Activated CD4-positive, alpha-beta memory T cell treated with anti-CD3 and anti-CD28 coated beads, Interleukin-2, amount 10 ng/mL, durations not matched to agents 7 days and 5 days (primary cell): ENCODE data around the gene FBXL16. TPM values are rescaled to one million over a fixed set of nuclear protein-coding genes. Genes with fewer than 3 reads are reported as not detected.
A peak's percentile ranks its signal among the peaks of the same experiment; 100 is the strongest.

Experiments
- CTCF ChIA-PET: fragments of 350-600 bp; sonication (Branson Sonifier 250); formaldehyde crosslinking; loops from one replicate; lab custom pipeline; 2021; ENCODE audit warnings: antibody characterized with exemption, inconsistent platforms; lab: Charles Lee
- POLR2A ChIA-PET: fragments of 350-600 bp; sonication (Branson Sonifier 250); formaldehyde crosslinking; loops from one replicate; lab custom pipeline; 2021; ENCODE audit warnings: antibody characterized with exemption; lab: Charles Lee
- DNase-seq: peaks from one replicate; pipeline ENCODE4 v3.0.0-alpha.2; 2020
- H3K27ac Mint-ChIP-seq: one replicate; pipeline ENCODE4 v1.8.0; 2021; ENCODE audit warnings: mild to moderate bottlenecking, mixed read lengths
- H3K27me3 Mint-ChIP-seq: one replicate; pipeline ENCODE4 v1.8.0; 2021; ENCODE audit warnings: mixed read lengths
- H3K36me3 Mint-ChIP-seq: one replicate; pipeline ENCODE4 v1.8.0; 2021; ENCODE audit warnings: low read depth, mixed read lengths
- H3K4me1 Mint-ChIP-seq: one replicate; pipeline ENCODE4 v1.8.0; 2021; ENCODE audit warnings: mixed read lengths
- H3K4me3 Mint-ChIP-seq: one replicate; pipeline ENCODE4 v1.8.0; 2021; ENCODE audit warnings: mild to moderate bottlenecking, mixed read lengths
- H3K9me3 Mint-ChIP-seq: one replicate; pipeline ENCODE4 v1.8.0; 2021; ENCODE audit warnings: mixed read lengths
- total RNA-seq, 2 experiments: library from RNA; stranded (reverse); gene quantifications; one replicate each; pipeline ENCODE4 v1.2.3, GENCODE V29; 2021

FBXL16 gene
- total RNA-seq, 2 experiments from 2014 or later, result 30.9 to 34.6 TPM

- DNase-seq, result no peak
- ChIA-PET CTCF (interaction anchor here (1.0 to 2.1 kb wide), 5 partner anchors 13 to 32 kb away, joined by 3 to 8 read pairs (median 4); partner anchors contain the start of gene RHOT2), POLR2A (interaction anchor here (0.6 to 4.9 kb wide), 11 partner anchors 10 to 1284 kb away, joined by 3 to 35 read pairs (median 4); partner anchors contain the start of genes METTL26, RHOT2, RPS2 and WDR24)
- Mint-ChIP-seq H3K36me3 (peaks cover 20% of the 10 kb centered on the region), H3K4me3 (peak overlapping the region; percentile 81), H3K9me3 (no peaks in the 10 kb centered on the region), H3K27ac (peak overlapping the region; percentile 62), H3K4me1 (peaks cover 46% of the 10 kb centered on the region), H3K27me3 (no peaks in the 10 kb centered on the region)
Observed at GRCh38 chr16:680625-680945, 25.0 kb downstream of the FBXL16 start.

DNA sequence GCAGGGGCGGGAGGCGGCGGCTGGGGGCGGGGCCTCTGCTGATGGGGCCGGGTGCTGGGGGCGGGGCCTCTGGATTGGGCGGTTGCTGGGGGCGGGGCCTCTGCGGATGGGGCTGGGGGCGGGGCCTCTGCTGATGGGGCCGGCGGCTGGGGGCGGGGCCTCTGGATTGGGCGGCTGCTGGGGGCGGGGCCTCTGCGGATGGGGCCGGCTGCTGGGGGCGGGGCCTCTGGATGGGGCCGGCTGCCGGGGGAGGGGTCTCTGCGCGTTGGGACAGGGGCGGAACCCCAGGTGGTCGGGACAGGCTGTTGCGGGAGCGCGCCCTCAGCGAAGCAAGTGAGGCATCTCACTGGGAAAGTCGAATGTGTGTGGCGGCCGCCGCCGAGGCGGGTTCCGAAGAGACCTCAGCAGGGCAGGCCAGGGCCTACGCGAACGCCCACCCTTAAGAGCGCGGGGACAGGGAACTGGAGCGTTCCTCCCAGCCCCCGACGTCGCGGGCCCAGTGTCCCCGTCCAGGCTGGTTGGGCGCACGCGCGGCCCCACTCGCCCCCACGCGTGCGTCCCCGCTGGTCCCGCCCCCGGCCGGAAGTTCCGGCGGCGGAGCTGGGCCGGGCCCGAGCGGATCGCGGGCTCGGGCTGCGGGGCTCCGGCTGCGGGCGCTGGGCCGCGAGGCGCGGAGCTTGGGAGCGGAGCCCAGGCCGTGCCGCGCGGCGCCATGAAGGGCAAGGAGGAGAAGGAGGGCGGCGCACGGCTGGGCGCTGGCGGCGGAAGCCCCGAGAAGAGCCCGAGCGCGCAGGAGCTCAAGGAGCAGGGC lies 25.6 kb downstream of the FBXL16 start, which contains the start of gene STUB1:
Gene STUB1 (plus strand): TSS at position 597 of the 811 bp plus-strand sequence. CDS start 116 bp downstream, at position 713.
- ChIA-PET POLR2A (interaction anchor here (0.6 to 4.9 kb wide), 12 partner anchors 10 to 1285 kb away, joined by 3 to 35 read pairs (median 4); partner anchors contain the start of genes METTL26, RHOT2, RPS2 and WDR24), CTCF (interaction anchor here (1.0 to 2.1 kb wide), 5 partner anchors 12 to 32 kb away, joined by 3 to 8 read pairs (median 4); partner anchors contain the start of gene RHOT2)
- DNase-seq, result peak; percentile 91
- Mint-ChIP-seq H3K27ac (peak within 1 kb of the TSS; percentile 82), H3K36me3 (peaks cover 20% of the 10 kb centered on the region), H3K9me3 (no peaks in the 10 kb centered on the region), H3K4me1 (peaks cover 49% of the 10 kb centered on the region), H3K27me3 (no peaks in the 10 kb centered on the region), H3K4me3 (peak within 1 kb of the TSS; percentile 81)

- H3K9me3 Mint-ChIP-seq, result no peaks in the 10 kb centered on the region
- POLR2A ChIA-PET, result interaction anchor here (1.0 to 4.9 kb wide), 6 partner anchors 9 to 31 kb away, joined by 3 to 35 read pairs (median 4); partner anchors contain the start of genes RHOT2 and WDR24
- peaks cover 47% of the 10 kb centered on the region for H3K4me1 Mint-ChIP-seq
- peaks cover 19% of the 10 kb centered on the region for H3K36me3 Mint-ChIP-seq
- CTCF ChIA-PET, result interaction anchor here (2.1 kb wide), 1 partner anchor 11 kb away, joined by 8 read pairs; the partner anchor contains the start of gene RHOT2
- no peaks in the 10 kb centered on the region for H3K27me3 Mint-ChIP-seq
- peak; percentile 60 for DNase-seq
- H3K4me3 Mint-ChIP-seq, result peak overlapping the region; percentile 68
- H3K27ac Mint-ChIP-seq, result peak overlapping the region; percentile 58
Observed at GRCh38 chr16:678858-679813, 26.5 kb downstream of the FBXL16 start.

DNA sequence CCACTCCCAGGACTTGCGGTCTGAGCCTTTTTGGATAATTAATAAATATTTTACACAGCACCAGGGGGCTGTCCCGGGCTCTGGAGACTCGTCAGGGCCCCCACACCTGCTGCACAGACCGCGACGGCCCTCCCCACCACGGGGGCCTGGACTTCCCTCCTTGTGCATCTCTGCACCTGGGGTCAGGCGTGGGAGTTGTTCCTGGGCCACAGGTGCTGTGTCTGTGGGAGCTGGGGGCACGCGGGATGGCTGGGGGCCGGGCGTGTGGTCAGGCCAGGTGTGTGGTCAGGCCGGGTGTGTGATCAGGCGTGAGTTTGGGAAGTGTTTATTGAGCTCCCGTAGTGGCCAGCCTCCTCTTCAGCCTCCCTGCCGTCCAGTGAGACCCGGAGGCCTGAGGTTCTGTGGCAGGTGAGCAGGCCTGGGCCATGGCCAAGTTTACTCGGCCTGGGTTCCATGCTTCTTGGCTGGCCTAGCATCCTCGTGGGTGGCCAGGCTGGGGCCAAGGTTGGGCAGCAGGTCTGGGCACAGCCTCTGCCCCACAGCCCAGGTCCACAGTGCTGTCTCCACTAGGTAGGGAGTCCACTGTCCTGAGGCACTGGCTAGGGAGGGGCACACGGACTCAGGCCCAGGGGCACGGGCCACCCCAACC lies 27.3 kb downstream of the FBXL16 start:
- peaks cover 44% of the 10 kb centered on the region for H3K4me1 Mint-ChIP-seq
- no peaks in the 10 kb centered on the region for H3K27me3 Mint-ChIP-seq
- ChIA-PET CTCF (no interaction called here), POLR2A (interaction anchor here (1.0 to 4.9 kb wide), 5 partner anchors 9 to 30 kb away, joined by 3 to 35 read pairs (median 5); partner anchors contain the start of genes RHOT2 and WDR24)
- peak overlapping the region; percentile 68 for H3K4me3 Mint-ChIP-seq
- DNase-seq, result no peak
- peaks cover 18% of the 10 kb centered on the region for H3K36me3 Mint-ChIP-seq
- H3K27ac Mint-ChIP-seq, result no peak overlapping the region
- no peaks in the 10 kb centered on the region for H3K9me3 Mint-ChIP-seq

DNA sequence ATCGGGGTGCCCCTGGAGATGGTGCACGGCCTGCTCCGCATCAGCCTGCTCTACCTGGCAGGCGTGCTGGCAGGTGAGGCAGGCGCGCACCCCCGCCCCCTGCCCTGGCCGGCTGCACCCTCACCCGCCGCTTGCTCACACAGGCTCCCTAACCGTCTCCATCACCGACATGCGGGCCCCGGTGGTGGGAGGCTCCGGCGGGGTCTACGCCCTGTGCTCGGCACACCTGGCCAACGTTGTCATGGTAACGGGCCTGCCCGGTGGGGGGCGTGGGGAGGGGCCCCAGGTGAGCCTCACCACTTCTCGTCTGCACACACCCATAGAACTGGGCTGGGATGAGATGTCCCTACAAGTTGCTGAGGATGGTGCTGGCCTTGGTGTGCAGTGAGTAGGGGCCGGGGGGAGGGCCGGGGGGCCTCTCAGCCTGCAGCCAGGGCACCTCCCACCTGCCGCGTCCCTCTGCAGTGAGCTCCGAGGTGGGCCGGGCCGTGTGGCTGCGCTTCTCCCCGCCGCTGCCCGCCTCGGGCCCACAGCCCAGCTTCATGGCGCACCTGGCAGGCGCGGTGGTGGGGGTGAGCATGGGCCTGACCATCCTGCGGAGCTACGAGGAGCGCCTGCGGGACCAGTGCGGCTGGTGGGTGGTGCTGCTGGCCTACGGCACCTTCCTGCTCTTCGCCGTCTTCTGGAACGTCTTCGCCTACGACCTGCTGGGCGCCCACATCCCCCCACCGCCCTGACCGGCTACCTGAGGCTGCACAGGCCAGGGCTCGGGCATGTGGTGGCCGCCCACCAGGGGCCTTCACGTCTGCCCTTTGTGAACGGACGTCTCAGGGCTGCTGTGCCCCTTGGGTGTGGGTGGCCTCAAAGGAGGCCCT lies 28.0 kb downstream of the FBXL16 start:
- no peaks in the 10 kb centered on the region for H3K27me3 Mint-ChIP-seq
- CTCF ChIA-PET, result no interaction called here
- H3K9me3 Mint-ChIP-seq, result no peaks in the 10 kb centered on the region
- H3K36me3 Mint-ChIP-seq, result peaks cover 17% of the 10 kb centered on the region
- POLR2A ChIA-PET, result interaction anchor here (0.6 to 4.9 kb wide), 5 partner anchors 8 to 907 kb away, joined by 3 to 35 read pairs (median 18); partner anchors contain the start of genes RHOT2 and WDR24
- no peak for DNase-seq
- no peak overlapping the region for H3K27ac Mint-ChIP-seq
- H3K4me1 Mint-ChIP-seq, result peaks cover 36% of the 10 kb centered on the region
- H3K4me3 Mint-ChIP-seq, result no peak overlapping the region

DNA sequence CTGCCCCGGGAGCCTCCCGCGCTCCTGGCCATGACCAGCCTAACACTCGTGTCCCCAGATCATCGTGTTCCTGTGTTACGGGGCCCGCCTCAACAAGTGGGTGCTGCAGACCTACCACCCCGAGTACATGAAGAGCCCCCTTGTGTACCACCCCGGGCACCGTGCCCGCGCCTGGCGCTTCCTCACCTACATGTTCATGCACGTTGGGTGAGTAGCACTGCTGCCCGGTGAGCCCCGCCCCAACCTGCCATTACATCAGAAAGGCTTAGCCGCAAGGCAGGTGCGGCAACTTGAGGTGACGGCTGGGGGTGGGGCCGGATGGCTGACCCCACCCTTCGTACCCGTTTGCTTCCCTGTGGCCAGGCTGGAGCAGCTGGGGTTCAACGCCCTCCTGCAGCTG lies 28.7 kb downstream of the FBXL16 start:
- ChIA-PET POLR2A (interaction anchor here (0.6 to 2.9 kb wide), 3 partner anchors 14 to 908 kb away, joined by 3 to 18 read pairs (median 7); partner anchors contain the start of gene WDR24), CTCF (interaction anchor here (0.6 to 1.7 kb wide), 2 partner anchors 9 to 1373 kb away, joined by 4 to 5 read pairs; partner anchors contain the start of gene RHOT2)
- no peaks in the 10 kb centered on the region for H3K9me3 Mint-ChIP-seq

DNA sequence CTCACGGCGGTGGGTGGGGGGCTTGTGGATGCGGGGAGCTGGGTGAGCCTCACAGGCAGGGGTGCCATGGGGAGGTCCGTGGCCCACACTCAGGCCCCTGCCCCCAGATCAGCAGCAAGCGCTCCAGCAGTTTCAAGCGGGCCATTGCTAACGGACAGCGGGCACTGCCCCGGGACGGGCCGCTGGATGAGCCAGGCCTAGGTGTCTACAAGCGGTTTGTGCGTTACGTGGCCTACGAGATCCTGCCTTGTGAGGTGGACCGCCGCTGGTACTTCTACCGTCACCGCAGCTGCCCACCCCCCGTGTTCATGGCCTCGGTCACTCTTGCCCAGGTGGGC lies 29.1 kb downstream of the FBXL16 start:
- Mint-ChIP-seq H3K27me3 (no peaks in the 10 kb centered on the region), H3K36me3 (peaks cover 10% of the 10 kb centered on the region), H3K4me3 (no peak overlapping the region), H3K9me3 (no peaks in the 10 kb centered on the region), H3K27ac (no peak overlapping the region), H3K4me1 (peaks cover 27% of the 10 kb centered on the region)
- DNase-seq, result no peak
- ChIA-PET CTCF (interaction anchor here (0.6 to 1.7 kb wide), 2 partner anchors 9 to 1374 kb away, joined by 4 to 5 read pairs; partner anchors contain the start of gene RHOT2), POLR2A (interaction anchor here (1.0 to 2.9 kb wide), 5 partner anchors 8 to 19 kb away, joined by 4 to 18 read pairs (median 9); partner anchors contain the start of genes JMJD8, RHOT2 and WDR24)

More for the DNA sequence above, 28.7 kb downstream of the FBXL16 start:
- Mint-ChIP-seq H3K36me3 (peaks cover 13% of the 10 kb centered on the region), H3K4me3 (no peak overlapping the region), H3K4me1 (peaks cover 30% of the 10 kb centered on the region), H3K27me3 (no peaks in the 10 kb centered on the region), H3K27ac (no peak overlapping the region)
- DNase-seq, result peak; percentile 45

GRCh38 chr16:675884-676564 lies 29.6 kb downstream of the FBXL16 start:
- POLR2A ChIA-PET, result interaction anchor here (1.0 to 2.9 kb wide), 7 partner anchors 8 to 27 kb away, joined by 4 to 18 read pairs (median 7); partner anchors contain the start of genes JMJD8, RHOT2, WDR24 and WDR90
- Mint-ChIP-seq H3K4me3 (no peak overlapping the region), H3K4me1 (peaks cover 22% of the 10 kb centered on the region), H3K27me3 (no peaks in the 10 kb centered on the region), H3K27ac (no peak overlapping the region), H3K9me3 (no peaks in the 10 kb centered on the region), H3K36me3 (peaks cover 10% of the 10 kb centered on the region)
- CTCF ChIA-PET, result interaction anchor here (0.6 to 1.7 kb wide), 4 partner anchors 8 to 1374 kb away, joined by 3 to 5 read pairs (median 4); partner anchors contain the start of genes RHOT2 and WDR24
- no peak for DNase-seq

- peaks cover 10% of the 10 kb centered on the region for H3K36me3 Mint-ChIP-seq
- H3K27me3 Mint-ChIP-seq, result no peaks in the 10 kb centered on the region
- no peak for DNase-seq
- H3K27ac Mint-ChIP-seq, result no peak within 1 kb of the TSS
- POLR2A ChIA-PET, result interaction anchor here (1.0 to 2.9 kb wide), 7 partner anchors 8 to 26 kb away, joined by 4 to 18 read pairs (median 7); partner anchors contain the start of genes JMJD8, RHOT2, WDR24 and WDR90
- no peak within 1 kb of the TSS for H3K4me3 Mint-ChIP-seq
- H3K4me1 Mint-ChIP-seq, result peaks cover 20% of the 10 kb centered on the region
- CTCF ChIA-PET, result interaction anchor here (1.0 to 1.7 kb wide), 3 partner anchors 7 to 28 kb away, joined by 3 to 4 read pairs (median 4); partner anchors contain the start of genes RHOT2 and WDR24
- H3K9me3 Mint-ChIP-seq, result no peaks in the 10 kb centered on the region
Observed at GRCh38 chr16:674968-675883, 30.4 kb downstream of the FBXL16 start, which contains the start of gene RHBDL1. TSS of gene RHBDL1 (plus strand) at chr16:675671. CDS start at chr16:675791, 120 bp downstream.
